Occipital lobe (tissue), 2 donors: ENCODE data around the gene PHOSPHO1. TPM values are rescaled to one million over a fixed set of nuclear protein-coding genes. Genes with fewer than 3 reads are reported as not detected.
A peak's percentile ranks its signal among the peaks of the same experiment; 100 is the strongest.
"Not testable (repeated sequence)": the region's sequence is repeated elsewhere in the genome, so short reads cannot be mapped to it uniquely, and the experiment has no call there.

Source experiments
- DNase-seq: peaks from one replicate; lab custom pipeline; 2025; lab: John Stamatoyannopoulos, UW
- total RNA-seq: library from RNA; depleted of rRNA; stranded (reverse); fragments of >200 nt; gene quantifications from one replicate; pipeline ENCODE4 v1.2.3, GENCODE V29; 2014

PHOSPHO1 gene
- 1.6 TPM for total RNA-seq

- peak; percentile 77 for DNase-seq
Observed at GRCh38 chr17:49230636-49231562, at the start of gene PHOSPHO1. TSS of gene PHOSPHO1 (minus strand) at chr17:49230787. CDS start at chr17:49226691, 4,096 bp downstream.

- no peak for DNase-seq
Observed at GRCh38 chr17:49280061-49280460, 49.5 kb upstream of the PHOSPHO1 start.

- DNase-seq, result not testable (repeated sequence)
Observed at GRCh38 chr17:49279263-49280015, 48.9 kb upstream of the PHOSPHO1 start.

- no peak for DNase-seq
Observed at GRCh38 chr17:49278076-49278475, 47.5 kb upstream of the PHOSPHO1 start.

GRCh38 chr17:49277638-49278037 lies 47.1 kb upstream of the PHOSPHO1 start:
- DNase-seq, result no peak

DNA sequence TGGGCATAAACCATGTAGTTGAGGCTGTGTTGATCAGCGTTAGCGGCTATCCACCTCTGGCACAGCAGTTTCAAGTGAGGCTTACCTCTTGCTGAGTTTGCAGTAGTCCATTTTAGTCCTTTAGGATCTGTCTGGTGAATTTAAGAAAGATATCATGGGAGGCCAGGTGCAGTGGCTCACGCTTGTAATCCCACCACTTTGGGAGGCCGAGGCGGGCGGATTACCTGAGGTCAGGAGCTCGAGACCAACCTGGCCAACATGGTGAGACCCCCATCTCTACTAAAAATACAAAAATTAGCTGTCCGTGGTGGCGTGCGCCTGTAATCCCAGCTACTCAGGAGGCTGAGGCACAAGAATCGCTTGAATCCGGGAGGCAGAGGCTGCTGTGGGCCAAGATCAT lies 45.4 kb upstream of the PHOSPHO1 start:
- not testable (repeated sequence) for DNase-seq

GRCh38 chr17:49269356-49269755 lies 38.8 kb upstream of the PHOSPHO1 start:
- no peak for DNase-seq

- no peak for DNase-seq
Observed at GRCh38 chr17:49267912-49268311, 37.3 kb upstream of the PHOSPHO1 start.

- no peak for DNase-seq
Observed at GRCh38 chr17:49266233-49266632, 35.6 kb upstream of the PHOSPHO1 start.

- not testable (repeated sequence) for DNase-seq
Observed at GRCh38 chr17:49261540-49261939, 31.0 kb upstream of the PHOSPHO1 start.

DNA sequence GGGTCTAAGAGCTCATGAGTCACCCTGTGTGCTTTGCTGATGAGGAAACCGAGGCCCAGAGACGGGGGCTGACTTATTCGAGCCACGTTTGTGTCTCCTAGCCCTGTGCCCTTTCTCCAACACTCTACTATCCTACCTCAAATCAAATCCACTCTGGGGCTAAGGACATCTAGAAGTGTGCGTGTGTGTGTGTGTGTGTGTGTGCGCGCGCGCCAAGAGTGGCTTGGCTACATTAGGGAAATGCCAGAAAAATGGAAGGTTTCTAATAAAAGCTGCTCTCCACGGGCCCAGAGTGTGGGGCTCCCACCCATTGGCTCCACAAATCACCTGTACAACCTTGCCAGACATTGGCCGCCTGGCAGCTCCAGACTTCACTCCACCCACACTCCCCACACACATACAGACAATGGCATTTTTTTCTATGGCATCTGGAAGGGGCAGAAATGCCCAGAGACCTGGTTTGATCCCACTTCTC lies 30.3 kb upstream of the PHOSPHO1 start:
- DNase-seq, result no peak

GRCh38 chr17:49260011-49260816 lies 29.6 kb upstream of the PHOSPHO1 start:
- DNase-seq, result no peak

DNA sequence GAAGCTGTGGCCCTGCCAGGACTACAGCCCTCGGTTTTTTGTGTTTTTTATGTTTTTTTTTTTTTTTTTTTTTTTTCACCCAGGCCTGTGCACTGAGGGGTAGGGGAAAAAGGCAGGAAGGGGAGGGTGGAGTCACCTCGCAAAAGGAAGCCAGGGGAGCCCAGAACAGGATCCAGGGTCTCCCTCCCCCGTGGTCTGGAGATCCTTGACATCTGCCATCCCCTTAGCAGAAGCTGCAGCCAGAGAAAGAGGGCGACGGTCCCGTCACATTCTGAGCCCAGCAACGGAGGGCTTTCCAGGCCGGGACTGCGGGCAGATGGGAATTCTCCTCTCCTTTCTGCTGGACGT lies 29.1 kb upstream of the PHOSPHO1 start:
- no peak for DNase-seq

- DNase-seq, result no peak
Observed at GRCh38 chr17:49258394-49258793, 27.8 kb upstream of the PHOSPHO1 start.

- no peak for DNase-seq
Observed at GRCh38 chr17:49255125-49255524, 24.5 kb upstream of the PHOSPHO1 start.

DNA sequence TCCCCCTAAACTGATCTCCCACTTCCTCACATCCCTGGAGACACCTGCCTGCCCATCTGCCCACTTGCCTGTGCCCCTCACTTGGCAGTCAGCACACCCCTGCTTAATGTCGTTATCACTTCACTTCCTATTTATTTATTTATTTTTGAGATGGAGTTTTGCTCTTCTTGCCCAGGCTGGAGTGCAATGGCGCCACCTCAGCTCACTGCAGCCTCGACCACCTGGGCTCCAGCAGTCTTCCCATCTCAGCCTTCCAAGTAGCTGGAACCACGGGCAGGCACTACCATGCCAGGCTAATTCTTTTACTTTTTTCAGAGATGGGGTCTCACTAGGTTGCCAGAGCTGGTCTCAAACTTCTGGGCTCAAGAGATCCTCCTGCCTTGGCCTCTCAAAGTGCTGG lies 23.5 kb upstream of the PHOSPHO1 start:
- no peak for DNase-seq

- no peak for DNase-seq
Observed at GRCh38 chr17:49252148-49252695, 21.6 kb upstream of the PHOSPHO1 start.

- DNase-seq, result no peak
Observed at GRCh38 chr17:49249890-49250522, 19.4 kb upstream of the PHOSPHO1 start.

GRCh38 chr17:49249292-49249794 lies 18.8 kb upstream of the PHOSPHO1 start:
- no peak for DNase-seq

- no peak for DNase-seq
Observed at GRCh38 chr17:49247944-49248343, 17.4 kb upstream of the PHOSPHO1 start.

DNA sequence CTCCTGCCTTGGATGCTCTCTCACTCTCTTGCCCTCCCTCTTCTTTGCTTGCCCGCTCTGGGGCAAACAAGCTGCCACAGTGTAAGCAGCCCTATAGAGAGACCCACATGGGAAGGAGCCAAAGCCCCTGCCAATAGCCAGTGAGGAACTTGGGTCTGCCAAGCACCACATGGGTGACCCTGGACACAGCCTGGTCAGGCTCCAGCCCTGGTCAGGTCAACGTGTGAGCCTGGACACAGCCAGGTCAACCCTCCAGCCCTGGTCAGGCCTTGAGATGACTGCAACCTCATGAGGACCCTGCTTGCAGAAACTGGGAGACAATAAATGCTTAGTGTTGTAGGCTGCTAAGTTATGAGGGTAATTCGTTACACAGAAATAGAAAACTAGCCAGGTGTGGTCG lies 14.3 kb upstream of the PHOSPHO1 start:
- no peak for DNase-seq
